ENCODE results near the gene UBIAD1. TPM values are rescaled to one million over a fixed set of nuclear protein-coding genes. Genes with fewer than 3 reads are reported as not detected.

The UBIAD1 gene
- total and polyA plus RNA-seq, 2 of the 13 experiments (the other 11 are each of a cell fraction or from before 2014, with no cell fraction given): 16.9 to 20.4 TPM

DNA sequence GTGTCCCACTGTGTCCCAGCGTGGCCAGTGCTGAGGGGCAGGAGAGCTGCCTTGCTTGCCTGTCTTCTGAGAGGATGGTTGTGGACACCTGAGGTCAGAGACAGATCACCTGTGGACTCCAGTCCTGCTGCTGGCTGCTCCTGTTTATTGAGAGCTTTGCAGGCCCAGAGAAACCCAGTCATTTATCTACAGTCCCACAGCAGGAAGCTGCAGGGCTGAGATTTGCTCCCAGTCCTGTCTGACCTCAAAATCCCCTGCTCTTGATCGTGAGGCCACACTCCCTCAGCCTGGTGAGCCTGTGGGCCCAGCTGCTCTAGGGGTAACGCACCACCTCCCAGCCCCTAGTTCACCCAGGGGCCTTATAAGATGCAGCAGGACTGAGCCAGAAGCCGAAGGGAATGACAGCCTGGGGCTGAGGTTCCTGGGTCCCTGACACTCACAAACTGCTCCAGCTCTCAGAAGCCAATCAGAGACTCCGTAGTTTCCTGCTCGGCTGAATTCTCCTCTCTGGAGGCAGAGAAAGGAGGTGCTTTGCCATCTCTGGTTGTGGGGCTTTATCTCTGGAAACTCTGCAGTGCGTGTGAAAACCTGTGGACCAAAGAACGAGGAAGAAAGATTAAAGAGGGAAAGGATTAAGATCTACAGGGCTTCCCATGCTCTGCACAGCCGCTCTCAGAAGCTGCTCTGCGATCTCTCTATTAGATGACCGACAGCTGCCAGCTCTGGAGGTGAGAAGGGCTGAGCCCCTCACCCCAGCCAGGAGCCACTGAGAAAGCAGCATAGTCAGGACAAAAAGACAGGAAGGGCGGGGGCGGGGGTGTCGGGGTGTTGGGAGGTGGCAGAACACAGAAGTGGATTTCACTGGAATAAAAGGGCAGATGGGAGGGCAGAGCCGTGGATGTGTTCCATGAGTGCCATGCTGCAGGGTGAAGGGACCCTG, 39.1 kb downstream of the UBIAD1 start:
- TF ChIP-seq NFIC (IDR thresholded peaks at IDR 0.05; ENCODE audit: low read length) (no peak), MAFF (IDR thresholded peaks at IDR 0.05; ENCODE audit: low read depth, low read length) (no peak), ZNF235 (CRISPR knock-in tag; IDR thresholded peaks at IDR 0.05; ENCODE audit: borderline replicate concordance) (no peak), SAFB2 (CRISPR knock-in tag; IDR thresholded peaks at IDR 0.05; ENCODE audit: borderline replicate concordance, low read depth) (no peak), ELF1 (CRISPR knock-in tag; IDR thresholded peaks at IDR 0.05) (no peak)
- peaks cover 4 to 48% of the 10 kb centered on the region in 2 experiments; a peak in 4 of 5 replicates for H3K27me3 ChIP-seq (ENCODE audit: control insufficient read depth in 1 of 2, insufficient read depth in 2 of 2, low read length in 2 of 2)
- H3K27ac ChIP-seq (ENCODE audit: extremely low read length, insufficient read depth, low read length): no peak overlapping the region
- no peaks in the 10 kb centered on the region for H3K36me3 ChIP-seq (replicated peaks in 1 of 2; ENCODE audit: control insufficient read depth in 1 of 2, insufficient read depth in 2 of 2, low read length in 2 of 2)
- FAIRE-seq: no peak
- H3K79me2 ChIP-seq (ENCODE audit: insufficient read depth, low read length): no peaks in the 10 kb centered on the region
- H3K4me1 ChIP-seq (ENCODE audit: insufficient read depth, low read length): no peaks in the 10 kb centered on the region
- no peak overlapping the region for H3K4me2 ChIP-seq (ENCODE audit: low read depth, low read length)
- CTCF ChIA-PET (ENCODE audit: low intra/inter-chr PET ratio, low total read pairs): no interaction called here
- no peak for DNase-seq (ENCODE audit: low spot score)
- in situ Hi-C loops (cut with HindIII; ENCODE audit: extremely low pct_ligation_motif_present, low pct_unique_long_range_greater_than_20kb) (no loop called here), intact Hi-C loops (cut with micrococcal nuclease; ENCODE audit: unreplicated experiment) (no loop called here)
- no peak overlapping the region for H3K4me3 ChIP-seq (replicated peaks in 1 of 3; ENCODE audit: insufficient read depth in 1 of 3, low read depth in 2 of 3, low read length in 3 of 3)
- H3K9me3 ChIP-seq (ENCODE audit: low read length): no peaks in the 10 kb centered on the region
- no TSS peak for BruUV-seq (replicated peaks)
- H2AFZ ChIP-seq (ENCODE audit: low read length): no peak overlapping the region
- ATAC-seq: no peak
- WGBS (ENCODE audit: low lambda C conversion rate): 21% methylated on average over 14 of the region's 15 CpGs
- no peaks in the 10 kb centered on the region for H4K20me1 ChIP-seq (ENCODE audit: insufficient read depth, low read length)
- POLR2A ChIA-PET: interaction anchor here (0.6 kb wide), 1 partner anchor 39 kb away, joined by 3 read pairs; no protein-coding TSS in a partner anchor
- no peak overlapping the region for H3K9ac ChIP-seq (ENCODE audit: insufficient read depth, low read depth, low read length)

DNA sequence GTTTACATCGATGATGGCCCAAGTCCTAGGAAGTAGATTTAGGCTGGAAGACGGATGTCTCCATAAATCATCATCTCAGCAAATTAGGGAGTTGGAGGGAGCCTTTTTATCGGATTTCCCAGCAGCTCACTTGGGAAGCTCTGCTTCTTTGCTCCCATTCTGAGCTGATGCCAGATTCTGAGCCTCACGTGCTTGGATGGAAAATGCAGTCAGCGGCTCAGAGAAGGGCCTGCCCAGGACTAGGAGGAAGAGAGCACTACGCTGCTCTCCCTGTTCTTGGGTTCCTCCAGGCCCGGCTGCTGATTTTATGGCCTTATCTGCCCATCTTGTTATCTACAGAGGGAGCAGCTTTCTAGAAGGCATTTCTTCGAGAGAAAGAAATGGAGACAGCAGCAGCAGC, 42.0 kb downstream of the UBIAD1 start:
- intact Hi-C loops (cut with micrococcal nuclease; ENCODE audit: unreplicated experiment) (no loop called here), in situ Hi-C loops (cut with HindIII; ENCODE audit: extremely low pct_ligation_motif_present, low pct_unique_long_range_greater_than_20kb) (no loop called here)
- no peak overlapping the region for H3K27ac ChIP-seq (ENCODE audit: extremely low read length, insufficient read depth, low read length)
- ATAC-seq (no peak), DNase-seq (ENCODE audit: low spot score) (no peak), FAIRE-seq (no peak)
- H2AFZ ChIP-seq (ENCODE audit: low read length): no peak overlapping the region
- H3K4me1 ChIP-seq (ENCODE audit: insufficient read depth, low read length): no peaks in the 10 kb centered on the region
- H3K4me2 ChIP-seq (ENCODE audit: low read depth, low read length): no peak overlapping the region
- 31% methylated on average over 8 of the region's 8 CpGs for WGBS (ENCODE audit: low lambda C conversion rate)
- H4K20me1 ChIP-seq (ENCODE audit: insufficient read depth, low read length): no peaks in the 10 kb centered on the region
- H3K9me3 ChIP-seq (ENCODE audit: low read length): no peaks in the 10 kb centered on the region
- ChIA-PET CTCF (ENCODE audit: low intra/inter-chr PET ratio, low total read pairs) (no interaction called here), POLR2A (no interaction called here)
- TF ChIP-seq PCBP1 (IDR thresholded peaks at IDR 0.05; ENCODE audit: borderline replicate concordance, low read depth, low read length) (no peak), REPIN1 (CRISPR knock-in tag; IDR thresholded peaks at IDR 0.05; ENCODE audit: borderline replicate concordance, low read depth) (no peak), BCL6 (CRISPR knock-in tag; IDR thresholded peaks at IDR 0.05) (no peak), ZNF326 (CRISPR knock-in tag; IDR thresholded peaks at IDR 0.05; ENCODE audit: borderline replicate concordance) (no peak), ZNF749 (CRISPR knock-in tag; IDR thresholded peaks at IDR 0.05; ENCODE audit: borderline replicate concordance) (no peak), RAD21 (CRISPR knock-in tag; IDR thresholded peaks at IDR 0.05) (no peak), SIX4 (CRISPR knock-in tag; IDR thresholded peaks at IDR 0.05) (no peak)
- no peak overlapping the region for H3K9ac ChIP-seq (ENCODE audit: insufficient read depth, low read depth, low read length)
- H3K4me3 ChIP-seq (replicated peaks in 1 of 3; ENCODE audit: insufficient read depth in 1 of 3, low read depth in 2 of 3, low read length in 3 of 3): no peak overlapping the region
- BruUV-seq (replicated peaks): no TSS peak
- no peaks in the 10 kb centered on the region for H3K36me3 ChIP-seq (replicated peaks in 1 of 2; ENCODE audit: control insufficient read depth in 1 of 2, insufficient read depth in 2 of 2, low read length in 2 of 2)
- H3K27me3 ChIP-seq (ENCODE audit: control insufficient read depth in 1 of 2, insufficient read depth in 2 of 2, low read length in 2 of 2): peaks cover 2 to 40% of the 10 kb centered on the region in 2 experiments; a peak in 4 of 5 replicates
- no peaks in the 10 kb centered on the region for H3K79me2 ChIP-seq (ENCODE audit: insufficient read depth, low read length)

Measured in HepG2 (cell line).